Measurements from ENCODE around the gene DNAAF5.

The DNAAF5 gene

GRCh38 chr7:832167-832967 is 105.9 kb downstream of the DNAAF5 start, which contains the start of gene SUN1:
Gene SUN1, plus strand, starts transcription at chr7:832476. Its CDS starts 49 bp downstream, at chr7:832525.
- H3K27ac ChIP-seq (ENCODE audit: low read depth, low read length), result peak within 1 kb of the TSS; percentile 85

GRCh38 chr7:832968-833424 is 106.5 kb downstream of the DNAAF5 start:
- Histone ChIP-seq H3K9me3 (ENCODE audit: control insufficient read depth, insufficient read depth, low read depth, low read length) (no peaks in the 10 kb centered on the region), H3K4me3 (ENCODE audit: low read depth, low read length) (no peak overlapping the region), H3K27ac (ENCODE audit: low read depth, low read length) (peak overlapping the region; percentile 85; the same call in 1 of the 2 replicates), H3K9ac (ENCODE audit: low read length) (no peak overlapping the region), H3K27me3 (ENCODE audit: control insufficient read depth, insufficient read depth, low read length) (no peaks in the 10 kb centered on the region), H3K4me1 (ENCODE audit: control insufficient read depth, insufficient read depth, low read length) (peaks cover 34% of the 10 kb centered on the region), H3K36me3 (ENCODE audit: control insufficient read depth, insufficient read depth, low read length) (peaks cover 25% of the 10 kb centered on the region)

More at GRCh38 chr7:832167-832967, 105.9 kb downstream of the DNAAF5 start, which contains the start of gene SUN1:
- Histone ChIP-seq H3K27me3 (ENCODE audit: control insufficient read depth, insufficient read depth, low read length) (no peaks in the 10 kb centered on the region), H3K36me3 (ENCODE audit: control insufficient read depth, insufficient read depth, low read length) (peaks cover 22% of the 10 kb centered on the region), H3K4me1 (ENCODE audit: control insufficient read depth, insufficient read depth, low read length) (peaks cover 34% of the 10 kb centered on the region), H3K9ac (ENCODE audit: low read length) (peak within 1 kb of the TSS; percentile 42), H3K4me3 (ENCODE audit: low read depth, low read length) (0 out of 2 replicates have a peak within 1 kb of the TSS, but pooled peaks have one; percentile 4), H3K9me3 (ENCODE audit: control insufficient read depth, insufficient read depth, low read depth, low read length) (no peaks in the 10 kb centered on the region)

- 0 out of 2 replicates have a peak overlapping the region, but pooled peaks have one; percentile 58 for H3K27ac ChIP-seq (ENCODE audit: low read depth, low read length)
- peaks cover 31% of the 10 kb centered on the region for H3K36me3 ChIP-seq (ENCODE audit: control insufficient read depth, insufficient read depth, low read length)
- no peak overlapping the region for H3K4me3 ChIP-seq (ENCODE audit: low read depth, low read length)
- H3K4me1 ChIP-seq (ENCODE audit: control insufficient read depth, insufficient read depth, low read length), result peaks cover 34% of the 10 kb centered on the region
- no peaks in the 10 kb centered on the region for H3K27me3 ChIP-seq (ENCODE audit: control insufficient read depth, insufficient read depth, low read length)
- no peaks in the 10 kb centered on the region for H3K9me3 ChIP-seq (ENCODE audit: control insufficient read depth, insufficient read depth, low read depth, low read length)
- no peak overlapping the region for H3K9ac ChIP-seq (ENCODE audit: low read length)
These were observed 107.2 kb downstream of the DNAAF5 start for GRCh38 chr7:833601-834258.

- Histone ChIP-seq H3K9ac (ENCODE audit: low read length) (no peak overlapping the region), H3K4me3 (ENCODE audit: low read depth, low read length) (no peak overlapping the region), H3K36me3 (ENCODE audit: control insufficient read depth, insufficient read depth, low read length) (peaks cover 36% of the 10 kb centered on the region), H3K27ac (ENCODE audit: low read depth, low read length) (no peak overlapping the region), H3K27me3 (ENCODE audit: control insufficient read depth, insufficient read depth, low read length) (no peaks in the 10 kb centered on the region), H3K4me1 (ENCODE audit: control insufficient read depth, insufficient read depth, low read length) (peaks cover 34% of the 10 kb centered on the region), H3K9me3 (ENCODE audit: control insufficient read depth, insufficient read depth, low read depth, low read length) (no peaks in the 10 kb centered on the region)
These were observed 107.8 kb downstream of the DNAAF5 start for GRCh38 chr7:834277-834676.

GRCh38 chr7:835021-835420 is 108.5 kb downstream of the DNAAF5 start:
- Histone ChIP-seq H3K27ac (ENCODE audit: low read depth, low read length) (no peak overlapping the region), H3K9me3 (ENCODE audit: control insufficient read depth, insufficient read depth, low read depth, low read length) (no peaks in the 10 kb centered on the region), H3K27me3 (ENCODE audit: control insufficient read depth, insufficient read depth, low read length) (no peaks in the 10 kb centered on the region), H3K9ac (ENCODE audit: low read length) (no peak overlapping the region), H3K4me3 (ENCODE audit: low read depth, low read length) (no peak overlapping the region), H3K4me1 (ENCODE audit: control insufficient read depth, insufficient read depth, low read length) (peaks cover 33% of the 10 kb centered on the region), H3K36me3 (ENCODE audit: control insufficient read depth, insufficient read depth, low read length) (peaks cover 41% of the 10 kb centered on the region)

GRCh38 chr7:835485-836401 is 109.2 kb downstream of the DNAAF5 start:
- Histone ChIP-seq H3K27ac (ENCODE audit: low read depth, low read length) (no peak overlapping the region), H3K27me3 (ENCODE audit: control insufficient read depth, insufficient read depth, low read length) (no peaks in the 10 kb centered on the region), H3K9ac (ENCODE audit: low read length) (no peak overlapping the region), H3K36me3 (ENCODE audit: control insufficient read depth, insufficient read depth, low read length) (peaks cover 45% of the 10 kb centered on the region), H3K4me1 (ENCODE audit: control insufficient read depth, insufficient read depth, low read length) (peaks cover 26% of the 10 kb centered on the region), H3K4me3 (ENCODE audit: low read depth, low read length) (no peak overlapping the region), H3K9me3 (ENCODE audit: control insufficient read depth, insufficient read depth, low read depth, low read length) (no peaks in the 10 kb centered on the region)
